Fibroblast of lung (primary cell): ENCODE results near the gene ZFC3H1.

ENCODE experiments used
- EZH2 ChIP-seq: IDR thresholded peaks from 2 replicates; pipeline ENCODE4 v1.5.1; 2012; ENCODE audit warnings: low read length, control low read depth, mild to moderate bottlenecking; ENCODE audit errors: missing control alignments
- TF ChIP-seq, protein P1 (sequence below), 2 donors: IDR thresholded peaks in 1 of 2; conservative IDR thresholded peaks in 1 of 2; 1 replicate in 1 of 2; 2 replicates in 1 of 2; pipeline ENCODE4 v1.5.1; 2011 to 2012; ENCODE audit warnings: low read length in 2 of 2, control low read depth in 1 of 2, inconsistent platforms in 1 of 2, low read depth in 1 of 2, mild to moderate bottlenecking in 1 of 2

DNA sequence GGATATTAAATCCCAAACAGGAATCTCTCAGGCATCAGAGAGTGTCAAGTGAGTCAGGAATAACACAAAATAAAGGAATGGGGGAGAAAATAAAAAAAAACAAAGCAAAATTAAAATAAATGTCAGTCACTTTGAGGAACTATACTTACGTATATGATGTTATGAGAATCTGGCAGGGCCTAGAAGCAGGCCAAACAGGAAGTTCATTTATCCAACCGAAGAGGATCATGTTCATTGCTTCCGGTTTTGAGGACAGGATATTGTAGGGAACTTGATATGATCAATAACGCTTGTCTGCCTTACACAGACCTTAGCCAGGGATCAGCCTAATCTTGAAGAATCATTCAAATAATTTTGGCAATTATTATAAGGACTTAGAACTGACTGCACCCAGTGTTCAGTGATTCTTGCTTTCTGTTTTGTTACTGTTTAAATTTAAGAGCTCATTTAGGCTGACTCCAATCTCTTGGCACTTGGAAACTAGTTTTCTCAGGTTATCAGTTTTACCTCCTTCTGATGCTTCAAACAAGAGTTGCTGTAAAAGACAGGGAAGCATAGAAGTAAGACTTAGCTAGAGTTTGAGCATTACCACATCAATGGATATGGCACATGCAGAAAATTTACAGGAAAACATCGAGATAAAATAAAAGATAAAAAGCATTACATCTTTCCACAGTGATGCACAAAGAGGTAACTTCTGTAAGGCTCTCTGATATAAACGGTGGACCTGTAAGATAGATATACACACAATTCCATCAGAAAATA is 53.4 kb downstream of the ZFC3H1 start:
- no peak for TF ChIP-seq EZH2
- TF ChIP-seq, protein P1, sequence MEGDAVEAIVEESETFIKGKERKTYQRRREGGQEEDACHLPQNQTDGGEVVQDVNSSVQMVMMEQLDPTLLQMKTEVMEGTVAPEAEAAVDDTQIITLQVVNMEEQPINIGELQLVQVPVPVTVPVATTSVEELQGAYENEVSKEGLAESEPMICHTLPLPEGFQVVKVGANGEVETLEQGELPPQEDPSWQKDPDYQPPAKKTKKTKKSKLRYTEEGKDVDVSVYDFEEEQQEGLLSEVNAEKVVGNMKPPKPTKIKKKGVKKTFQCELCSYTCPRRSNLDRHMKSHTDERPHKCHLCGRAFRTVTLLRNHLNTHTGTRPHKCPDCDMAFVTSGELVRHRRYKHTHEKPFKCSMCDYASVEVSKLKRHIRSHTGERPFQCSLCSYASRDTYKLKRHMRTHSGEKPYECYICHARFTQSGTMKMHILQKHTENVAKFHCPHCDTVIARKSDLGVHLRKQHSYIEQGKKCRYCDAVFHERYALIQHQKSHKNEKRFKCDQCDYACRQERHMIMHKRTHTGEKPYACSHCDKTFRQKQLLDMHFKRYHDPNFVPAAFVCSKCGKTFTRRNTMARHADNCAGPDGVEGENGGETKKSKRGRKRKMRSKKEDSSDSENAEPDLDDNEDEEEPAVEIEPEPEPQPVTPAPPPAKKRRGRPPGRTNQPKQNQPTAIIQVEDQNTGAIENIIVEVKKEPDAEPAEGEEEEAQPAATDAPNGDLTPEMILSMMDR (conservative IDR thresholded peaks at IDR 0.05 in 1 of 2, IDR thresholded peaks at IDR 0.05 in 1 of 2; ENCODE audit: low read depth in 1 of 2, low read length in 2 of 2) = no peak
